ENCODE data around the gene SMIM20. TPM values are rescaled to one million over a fixed set of nuclear protein-coding genes. Genes with fewer than 3 reads are reported as not detected.

Gene SMIM20
- total RNA-seq, 2 donors from 2014 or later = 36.5 to 37.4 TPM

DNA sequence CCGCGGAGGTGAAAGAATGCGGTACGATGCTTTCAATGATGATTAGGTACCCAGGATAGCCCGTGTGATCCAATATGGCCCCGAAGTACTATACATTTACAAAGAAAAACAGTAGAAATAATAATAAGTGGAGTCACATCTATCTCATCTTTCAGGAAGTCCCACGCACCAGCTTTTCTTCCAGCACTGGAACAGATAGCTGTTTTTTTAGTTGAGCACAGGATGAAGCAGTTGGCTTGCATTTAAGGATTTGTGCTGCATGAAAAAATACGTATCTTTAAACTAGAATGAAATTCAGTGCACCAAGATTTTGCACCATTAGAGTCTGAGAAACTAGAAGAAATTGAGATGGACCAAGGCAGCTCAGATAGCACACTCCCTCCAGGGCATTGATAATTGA, 44.1 kb downstream of the SMIM20 start:
- intact Hi-C loops (cut with DNase I) = no loop called here
- TF ChIP-seq, protein P1, sequence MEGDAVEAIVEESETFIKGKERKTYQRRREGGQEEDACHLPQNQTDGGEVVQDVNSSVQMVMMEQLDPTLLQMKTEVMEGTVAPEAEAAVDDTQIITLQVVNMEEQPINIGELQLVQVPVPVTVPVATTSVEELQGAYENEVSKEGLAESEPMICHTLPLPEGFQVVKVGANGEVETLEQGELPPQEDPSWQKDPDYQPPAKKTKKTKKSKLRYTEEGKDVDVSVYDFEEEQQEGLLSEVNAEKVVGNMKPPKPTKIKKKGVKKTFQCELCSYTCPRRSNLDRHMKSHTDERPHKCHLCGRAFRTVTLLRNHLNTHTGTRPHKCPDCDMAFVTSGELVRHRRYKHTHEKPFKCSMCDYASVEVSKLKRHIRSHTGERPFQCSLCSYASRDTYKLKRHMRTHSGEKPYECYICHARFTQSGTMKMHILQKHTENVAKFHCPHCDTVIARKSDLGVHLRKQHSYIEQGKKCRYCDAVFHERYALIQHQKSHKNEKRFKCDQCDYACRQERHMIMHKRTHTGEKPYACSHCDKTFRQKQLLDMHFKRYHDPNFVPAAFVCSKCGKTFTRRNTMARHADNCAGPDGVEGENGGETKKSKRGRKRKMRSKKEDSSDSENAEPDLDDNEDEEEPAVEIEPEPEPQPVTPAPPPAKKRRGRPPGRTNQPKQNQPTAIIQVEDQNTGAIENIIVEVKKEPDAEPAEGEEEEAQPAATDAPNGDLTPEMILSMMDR (IDR thresholded peaks at IDR 0.05) = no peak
- Histone ChIP-seq H3K9ac (ENCODE audit: low read depth in 2 of 2, low read length in 2 of 2) (no peak overlapping the region), H3K9me3 (no peaks in the 10 kb centered on the region), H3K4me3 (no peak overlapping the region), H3K27me3 (no peaks in the 10 kb centered on the region), H3K27ac (no peak overlapping the region), H3K4me1 (no peaks in the 10 kb centered on the region), H3K36me3 (no peaks in the 10 kb centered on the region)
- DNase-seq = no peak

DNA sequence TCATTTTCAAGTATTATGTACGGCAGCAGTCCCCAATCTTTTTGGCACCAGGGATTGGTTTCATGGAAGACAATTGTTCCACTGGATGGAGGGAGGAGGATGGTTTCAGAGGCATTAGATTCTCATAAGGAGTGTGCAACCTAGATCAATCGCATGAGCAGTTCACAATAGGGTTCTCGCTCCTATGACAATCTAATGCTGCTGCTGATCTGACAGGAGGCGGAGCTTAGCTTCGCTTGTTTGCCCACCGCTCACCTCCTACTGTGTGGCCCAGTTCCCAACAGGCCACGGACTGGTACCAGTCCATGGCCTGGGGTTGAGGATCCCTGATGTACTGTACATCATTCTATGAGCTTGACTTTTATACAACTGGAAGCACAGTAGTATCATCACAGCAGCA, 48.4 kb downstream of the SMIM20 start:
- Histone ChIP-seq H3K9ac (ENCODE audit: low read depth in 2 of 2, low read length in 2 of 2) (no peak overlapping the region), H3K27me3 (no peaks in the 10 kb centered on the region), H3K36me3 (no peaks in the 10 kb centered on the region), H3K4me1 (no peaks in the 10 kb centered on the region), H3K9me3 (no peaks in the 10 kb centered on the region), H3K27ac (no peak overlapping the region), H3K4me3 (no peak overlapping the region)
- intact Hi-C loops (cut with DNase I) = no loop called here
- TF ChIP-seq, protein P1 (IDR thresholded peaks at IDR 0.05) = no peak
- DNase-seq = no peak

DNA sequence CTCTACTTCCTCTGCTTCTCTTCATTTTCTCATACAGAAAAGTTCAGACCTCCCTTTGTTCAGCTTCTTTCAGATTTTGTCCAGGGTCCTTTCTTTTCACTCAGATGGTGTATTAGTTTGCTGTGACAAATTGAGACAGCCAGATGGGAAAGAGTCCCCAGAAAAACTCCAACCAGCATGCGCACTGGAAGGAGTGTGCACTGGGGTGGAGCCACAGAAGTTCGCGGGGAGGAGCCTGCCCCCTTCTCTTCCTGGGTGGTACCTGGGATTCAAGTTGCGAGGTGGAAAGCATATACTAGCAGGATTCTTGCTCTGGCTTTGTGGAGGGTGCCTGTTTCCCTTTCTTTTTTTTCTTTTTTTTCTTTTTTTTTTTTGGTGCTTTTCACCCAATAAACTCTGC, 51.6 kb downstream of the SMIM20 start:
- no peaks in the 10 kb centered on the region for H3K27me3 ChIP-seq
- DNase-seq = no peak
- no peak overlapping the region for H3K9ac ChIP-seq (ENCODE audit: low read depth in 2 of 2, low read length in 2 of 2)
- no peaks in the 10 kb centered on the region for H3K36me3 ChIP-seq
- H3K4me1 ChIP-seq = no peaks in the 10 kb centered on the region
- TF ChIP-seq, protein P1 (IDR thresholded peaks at IDR 0.05) = no peak
- no peaks in the 10 kb centered on the region for H3K9me3 ChIP-seq
- no peak overlapping the region for H3K27ac ChIP-seq
- H3K4me3 ChIP-seq = no peak overlapping the region
- intact Hi-C loops (cut with DNase I) = no loop called here

DNA sequence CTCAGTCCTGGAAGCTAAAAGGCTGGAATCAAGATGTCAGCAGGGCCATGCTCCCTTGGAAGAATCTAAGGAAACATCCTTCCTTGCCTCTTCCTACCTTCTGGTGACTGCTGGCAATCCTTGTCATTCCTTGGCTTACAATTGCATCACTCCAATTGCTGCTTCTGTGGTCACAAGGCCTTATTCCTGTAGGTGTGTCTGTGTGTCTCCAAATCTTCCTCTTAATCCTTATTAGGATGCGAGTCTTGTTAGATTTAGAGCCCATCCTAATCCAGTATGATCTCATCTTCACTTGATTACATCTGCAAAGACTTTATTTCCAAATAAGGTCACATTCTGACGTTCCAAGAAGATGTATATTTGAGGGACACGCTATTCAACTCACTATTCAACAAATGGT, 52.2 kb downstream of the SMIM20 start:
- intact Hi-C loops (cut with DNase I) = no loop called here
- H3K4me3 ChIP-seq = no peak overlapping the region
- no peak for DNase-seq
- H3K4me1 ChIP-seq = no peaks in the 10 kb centered on the region
- H3K27me3 ChIP-seq = no peaks in the 10 kb centered on the region
- no peaks in the 10 kb centered on the region for H3K9me3 ChIP-seq
- TF ChIP-seq, protein P1 (IDR thresholded peaks at IDR 0.05) = no peak
- no peak overlapping the region for H3K9ac ChIP-seq (ENCODE audit: low read depth in 2 of 2, low read length in 2 of 2)
- H3K27ac ChIP-seq = no peak overlapping the region
- H3K36me3 ChIP-seq = no peaks in the 10 kb centered on the region

DNA sequence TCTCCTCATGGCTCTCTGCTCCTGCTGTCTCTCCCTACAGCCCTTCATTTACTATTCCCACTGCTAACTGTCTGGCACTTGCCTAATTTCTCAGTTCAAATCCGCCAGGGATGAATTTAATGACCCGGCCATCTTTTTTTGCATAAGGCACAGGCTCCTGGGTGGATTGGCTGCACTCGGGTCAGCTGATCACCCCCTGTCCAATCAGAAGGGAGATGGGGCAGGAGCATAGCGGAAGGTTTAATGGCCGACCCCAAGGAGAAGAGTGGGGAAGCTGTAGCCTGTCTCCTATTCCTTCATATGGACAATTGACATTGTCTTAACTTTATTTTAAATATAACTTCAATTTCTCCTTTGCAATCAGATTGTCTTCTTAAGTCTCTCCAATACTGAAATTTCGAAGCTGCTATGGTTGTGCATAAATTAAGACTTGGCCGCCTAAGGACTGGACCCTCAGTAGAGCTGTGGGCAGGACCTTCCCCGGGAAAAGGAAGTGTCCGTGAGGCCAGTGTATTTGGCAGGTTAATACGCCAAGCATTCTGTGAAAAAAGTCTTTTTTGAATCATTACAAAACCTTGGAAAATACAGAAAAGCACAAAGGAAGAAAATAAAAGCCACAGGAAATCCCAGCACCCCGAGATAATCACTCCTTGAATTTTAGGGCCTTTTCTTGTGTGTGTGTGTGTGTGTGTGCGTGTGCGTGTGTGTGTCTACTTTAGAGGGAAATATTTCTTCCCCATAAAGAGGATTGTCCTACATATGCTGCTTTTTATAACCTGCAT, 55.5 kb downstream of the SMIM20 start:
- Histone ChIP-seq H3K9me3 (no peaks in the 10 kb centered on the region), H3K36me3 (no peaks in the 10 kb centered on the region), H3K9ac (ENCODE audit: low read depth in 2 of 2, low read length in 2 of 2) (no peak overlapping the region), H3K4me1 (no peaks in the 10 kb centered on the region), H3K27me3 (no peaks in the 10 kb centered on the region), H3K27ac (peak overlapping the region; percentile 24), H3K4me3 (no peak overlapping the region)
- no peak for DNase-seq
- TF ChIP-seq, protein P1 (IDR thresholded peaks at IDR 0.05) = no peak
- intact Hi-C loops (cut with DNase I) = no loop called here

Data from colonic mucosa (tissue), 4 donors.